Natural killer cell treated with Interleukin-12 subunit alpha and Interleukin-12 subunit beta and Interleukin-15 and Interleukin-18, amount 100 ng/mL, for 72 hours (primary cell): ENCODE measurements around the gene CAPN2. TPM values are rescaled to one million over a fixed set of nuclear protein-coding genes. Genes with fewer than 3 reads are reported as not detected.
A peak's percentile ranks its signal among the peaks of the same experiment; 100 is the strongest.

Experiments used
- ATAC-seq, 2 donors: fragments of 150-1000 bp; cut with Tn5 transposase in 1 of 2; sonication (Bioruptor Pico), chemical (Tn5 transposase) in 1 of 2; 2 replicates each; pipeline ENCODE4 v1.10.0; 2021
- DNase-seq: peaks from one replicate; pipeline ENCODE4 v3.0.0; 2022; ENCODE audit warnings: low spot score
- H3K27ac Mint-ChIP-seq, 2 donors: 1 replicate in 1 of 2; 2 replicates in 1 of 2; pipeline ENCODE4 v1.8.0; 2022; ENCODE audit warnings: mixed read lengths in 2 of 2, mild to moderate bottlenecking in 1 of 2, moderate library complexity in 1 of 2
- H3K27me3 Mint-ChIP-seq, 2 donors: 1 replicate in 1 of 2; 2 replicates in 1 of 2; pipeline ENCODE4 v1.8.0; 2022; ENCODE audit warnings: mixed read lengths in 2 of 2
- H3K36me3 Mint-ChIP-seq: one replicate; pipeline ENCODE4 v1.8.0; 2022; ENCODE audit warnings: mixed read lengths
- H3K4me1 Mint-ChIP-seq, 2 donors: 1 replicate in 1 of 2; 2 replicates in 1 of 2; pipeline ENCODE4 v1.8.0; 2022; ENCODE audit warnings: low read depth in 2 of 2, mixed read lengths in 2 of 2, mild to moderate bottlenecking in 1 of 2
- H3K4me3 Mint-ChIP-seq: one replicate; pipeline ENCODE4 v1.8.0; 2022; ENCODE audit warnings: mixed read lengths
- H3K9me3 Mint-ChIP-seq: 2 replicates; pipeline ENCODE4 v1.8.0; 2022; ENCODE audit warnings: mixed read lengths
- total RNA-seq, 2 donors: library from RNA; stranded (reverse); gene quantifications; one replicate each; pipeline ENCODE4 v1.2.3, GENCODE V29; 2022

The CAPN2 gene
- total RNA-seq, 2 donors from 2014 or later = 29.2 to 39.1 TPM

DNA sequence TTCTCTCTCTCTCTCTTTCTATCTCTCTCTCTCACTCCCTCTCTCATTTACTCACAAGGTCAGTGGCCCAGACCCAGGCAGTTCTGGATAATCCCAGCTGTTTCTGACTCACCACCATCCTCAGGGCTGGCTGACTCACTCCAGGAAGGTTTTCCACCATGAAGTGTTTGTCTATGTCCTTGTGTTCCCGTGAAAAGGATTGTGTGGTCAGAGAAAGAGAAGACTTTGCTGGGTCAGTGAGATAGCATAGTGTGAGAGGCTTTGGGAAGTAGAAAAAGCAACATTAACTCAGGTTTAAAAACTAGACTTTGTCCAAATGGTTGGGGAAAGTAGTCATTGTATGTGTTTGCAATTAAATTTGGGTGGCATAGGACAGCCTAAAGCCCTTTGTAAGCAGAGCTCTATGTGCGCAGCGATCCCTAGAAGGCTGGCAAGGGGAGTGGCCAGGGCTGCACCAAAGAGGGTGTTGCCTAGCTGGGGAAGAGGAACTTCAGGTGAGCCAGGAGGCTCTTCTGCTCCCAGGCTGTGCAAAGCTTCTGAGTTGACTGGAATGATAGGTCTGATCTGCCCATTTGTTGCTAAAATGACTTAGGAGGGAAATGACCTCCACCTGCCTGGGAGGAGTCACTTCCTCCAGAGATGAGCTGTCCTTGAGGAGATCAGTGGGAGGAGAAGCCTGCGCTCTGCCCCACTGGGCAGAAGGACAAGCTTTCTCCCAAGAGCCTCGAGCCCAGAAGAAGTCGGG, 4.9 kb upstream of the CAPN2 start:
- Mint-ChIP-seq H3K27ac (no peak overlapping the region), H3K4me3 (no peak overlapping the region)
- no peak for ATAC-seq

DNA sequence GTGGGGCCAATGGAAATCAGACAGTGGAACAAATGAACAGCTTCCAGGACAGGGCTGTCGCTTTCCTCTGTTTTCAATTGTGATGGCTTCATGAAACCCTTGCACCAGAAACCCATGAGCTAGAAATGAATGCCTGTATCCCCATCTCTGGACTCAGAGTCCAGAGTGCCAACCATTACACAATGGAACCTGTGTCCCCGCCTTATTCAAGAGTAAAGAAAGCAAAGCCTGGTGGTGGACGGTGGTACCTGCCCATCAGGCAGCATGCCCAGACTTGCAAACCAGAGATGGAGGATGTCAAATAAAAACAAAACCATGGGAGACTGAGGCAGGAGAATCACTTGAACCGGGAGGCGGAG, 4.4 kb upstream of the CAPN2 start:
- H3K36me3 Mint-ChIP-seq = no peaks in the 10 kb centered on the region
- no peak for DNase-seq
- no peak overlapping the region for H3K27ac Mint-ChIP-seq
- H3K4me1 Mint-ChIP-seq = peaks cover 11 to 23% of the 10 kb centered on the region in 2 donors
- no peaks in the 10 kb centered on the region for H3K27me3 Mint-ChIP-seq
- H3K9me3 Mint-ChIP-seq = no peaks in the 10 kb centered on the region
- no peak for ATAC-seq
- no peak overlapping the region for H3K4me3 Mint-ChIP-seq

More for the DNA sequence above, 4.9 kb upstream of the CAPN2 start:
- H3K9me3 Mint-ChIP-seq = no peaks in the 10 kb centered on the region
- DNase-seq = no peak
- no peaks in the 10 kb centered on the region for H3K27me3 Mint-ChIP-seq
- H3K36me3 Mint-ChIP-seq = no peaks in the 10 kb centered on the region
- H3K4me1 Mint-ChIP-seq = peaks cover 12 to 22% of the 10 kb centered on the region in 2 donors

DNA sequence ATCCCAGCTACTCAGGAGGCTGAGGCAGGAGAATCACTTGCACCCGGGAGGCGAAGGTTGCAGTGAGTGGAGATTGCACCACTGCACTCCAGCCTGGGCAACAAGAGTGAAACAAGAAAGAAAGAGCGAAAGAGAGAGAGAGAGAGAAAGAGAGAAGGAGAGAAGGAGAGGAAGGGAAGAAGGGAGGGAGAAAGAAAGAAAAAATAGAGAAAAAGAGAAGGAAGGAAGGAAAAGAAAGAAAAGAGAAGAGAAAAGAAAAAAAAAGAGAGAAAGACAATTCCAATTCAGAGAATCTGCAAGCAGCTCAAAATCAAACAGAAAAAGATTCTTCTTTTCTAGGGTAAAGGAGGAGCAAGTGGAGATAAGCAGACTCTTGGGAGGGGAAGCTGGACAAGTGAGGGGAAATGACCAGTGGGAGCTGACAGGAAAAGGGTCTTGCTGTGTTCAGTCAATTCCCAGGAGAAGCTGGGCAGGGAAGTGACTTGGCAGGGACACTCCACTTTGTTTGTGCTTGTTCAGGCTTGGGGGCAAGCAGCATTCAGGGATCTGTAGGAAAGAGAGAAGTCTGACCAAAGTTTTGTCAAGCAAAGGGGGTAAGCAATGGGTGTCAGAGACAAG, 3.6 kb upstream of the CAPN2 start:
- no peaks in the 10 kb centered on the region for H3K36me3 Mint-ChIP-seq
- no peak overlapping the region for H3K4me3 Mint-ChIP-seq
- H3K4me1 Mint-ChIP-seq = peaks cover 18 to 30% of the 10 kb centered on the region in 2 donors

DNA sequence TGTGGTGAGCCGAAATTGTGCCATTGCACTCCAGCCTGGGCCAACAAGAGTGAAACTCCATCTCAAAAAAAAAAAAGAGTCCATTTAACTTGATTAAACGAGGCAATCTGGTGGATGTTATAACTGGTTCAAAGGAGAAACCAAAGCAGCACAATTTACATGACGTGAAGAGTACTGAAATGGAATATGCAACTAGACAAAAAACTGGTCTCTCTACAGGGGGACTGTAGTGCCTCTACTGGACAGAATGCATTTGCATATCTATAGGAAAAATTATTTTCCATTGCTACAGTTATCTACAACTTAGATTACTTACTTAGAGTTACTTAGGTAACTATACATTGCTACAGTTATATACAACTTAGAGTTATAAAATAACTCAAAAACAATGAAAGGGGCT, 2.7 kb upstream of the CAPN2 start:
- H3K9me3 Mint-ChIP-seq = no peaks in the 10 kb centered on the region
- ATAC-seq = no peak

More for the DNA sequence above, 3.6 kb upstream of the CAPN2 start:
- H3K27ac Mint-ChIP-seq = no peak overlapping the region
- H3K27me3 Mint-ChIP-seq = no peaks in the 10 kb centered on the region
- no peaks in the 10 kb centered on the region for H3K9me3 Mint-ChIP-seq
- DNase-seq (no peak), ATAC-seq (no peak)

DNA sequence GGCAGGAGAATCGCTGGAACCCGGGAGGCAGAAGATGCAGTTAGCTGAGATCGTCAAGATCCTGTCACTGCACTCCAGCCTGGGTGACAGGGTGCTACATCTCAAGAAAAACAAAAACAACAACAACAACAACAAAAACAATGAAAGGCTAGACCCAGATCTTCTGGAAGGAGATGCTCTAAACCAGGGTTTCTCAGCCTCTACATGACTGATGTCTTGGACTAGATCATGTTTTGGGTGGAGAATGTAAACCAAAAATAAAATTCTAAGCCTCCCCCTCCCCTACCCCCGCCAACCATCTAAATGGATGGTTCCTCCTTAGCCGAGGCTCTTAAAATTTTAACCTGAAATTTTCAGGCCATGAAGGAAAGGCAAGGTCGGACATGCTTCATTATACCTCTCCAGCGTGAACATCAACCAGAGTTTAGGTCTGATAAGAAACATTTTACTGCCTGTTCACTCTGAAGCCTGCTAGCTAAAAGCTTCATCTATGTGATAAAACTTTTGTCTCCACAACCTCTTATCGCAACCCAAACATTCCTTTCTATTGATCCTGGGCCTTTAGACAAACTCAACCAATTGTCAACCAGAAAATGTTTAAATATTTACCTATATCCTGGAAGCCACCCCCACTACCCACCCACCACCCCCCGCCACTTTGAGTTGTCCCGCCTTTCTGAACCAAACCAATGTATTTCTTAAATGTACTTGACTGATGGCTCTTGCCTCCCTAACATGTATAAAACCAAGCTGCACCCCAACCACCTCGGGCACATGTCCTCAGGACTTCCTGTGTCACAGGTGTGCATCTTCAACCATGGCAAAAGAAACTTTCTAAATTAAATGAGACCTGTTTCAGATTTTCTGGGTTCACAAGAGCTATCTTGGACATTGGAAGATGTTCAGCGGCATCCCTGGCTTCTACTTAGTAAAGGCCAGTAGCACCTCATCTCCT, 1.9 kb upstream of the CAPN2 start:
- Mint-ChIP-seq H3K36me3 (no peaks in the 10 kb centered on the region), H3K9me3 (no peaks in the 10 kb centered on the region), H3K27ac (no peak overlapping the region), H3K27me3 (no peaks in the 10 kb centered on the region), H3K4me3 (no peak overlapping the region), H3K4me1 (peaks cover 28 to 34% of the 10 kb centered on the region in 2 donors)
- no peak for DNase-seq
- no peak for ATAC-seq

More for the DNA sequence above, 2.7 kb upstream of the CAPN2 start:
- Mint-ChIP-seq H3K27ac (no peak overlapping the region), H3K4me3 (no peak overlapping the region), H3K36me3 (no peaks in the 10 kb centered on the region), H3K4me1 (peaks cover 26 to 33% of the 10 kb centered on the region in 2 donors), H3K27me3 (no peaks in the 10 kb centered on the region)
- no peak for DNase-seq

DNA sequence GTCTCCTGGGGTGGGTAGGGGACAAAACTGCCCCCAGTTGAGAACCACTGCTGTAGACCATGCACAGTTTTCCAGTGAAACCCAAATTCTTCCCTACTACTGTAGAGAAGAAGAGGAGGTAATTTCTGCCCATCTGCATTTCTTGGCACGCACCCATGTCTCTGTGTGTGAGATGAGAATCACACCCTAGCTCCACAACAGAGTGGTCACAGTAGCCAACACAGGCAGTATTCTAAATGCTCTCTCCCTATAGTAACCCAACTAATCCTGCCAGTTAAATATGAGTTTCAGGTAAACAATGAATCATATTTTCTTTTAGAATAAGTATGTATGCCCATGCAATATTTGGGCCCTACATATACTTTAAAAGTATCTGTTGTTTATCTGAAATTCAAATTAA, 1.2 kb upstream of the CAPN2 start:
- H3K4me1 Mint-ChIP-seq = peaks cover 33 to 37% of the 10 kb centered on the region in 2 donors
- H3K27me3 Mint-ChIP-seq = no peaks in the 10 kb centered on the region
- H3K27ac Mint-ChIP-seq = no peak overlapping the region
- H3K4me3 Mint-ChIP-seq = no peak overlapping the region
- DNase-seq (no peak), ATAC-seq (no peak)
- no peaks in the 10 kb centered on the region for H3K9me3 Mint-ChIP-seq
- H3K36me3 Mint-ChIP-seq = no peaks in the 10 kb centered on the region

DNA sequence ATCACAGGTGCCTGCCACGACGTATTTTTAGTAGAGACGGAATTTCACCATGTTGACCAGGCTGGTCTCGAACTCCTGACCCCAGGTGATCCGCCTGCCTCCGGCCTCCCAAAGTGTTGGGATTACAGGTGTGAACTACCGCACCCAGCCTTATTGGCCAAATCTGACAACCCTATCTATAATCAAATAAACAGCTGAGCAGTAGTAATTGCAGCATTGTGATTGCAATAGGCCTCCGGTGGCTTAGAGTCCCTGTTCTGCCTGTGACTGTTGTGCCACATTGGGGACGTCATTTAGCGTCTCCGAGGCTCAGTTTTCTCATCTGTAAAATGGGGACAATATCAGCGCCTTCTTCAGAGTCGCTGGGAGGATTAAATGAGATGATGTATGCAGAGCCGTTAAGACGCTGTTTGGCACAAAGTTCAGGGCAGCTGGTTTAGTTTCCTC, 569 bp upstream of the CAPN2 start:
- Mint-ChIP-seq H3K36me3 (no peaks in the 10 kb centered on the region), H3K9me3 (no peaks in the 10 kb centered on the region), H3K4me3 (peak overlapping the region; percentile 18), H3K27ac (no peak overlapping the region), H3K4me1 (peaks cover 39 to 43% of the 10 kb centered on the region in 2 donors), H3K27me3 (no peaks in the 10 kb centered on the region)
- ATAC-seq (no peak), DNase-seq (no peak)

DNA sequence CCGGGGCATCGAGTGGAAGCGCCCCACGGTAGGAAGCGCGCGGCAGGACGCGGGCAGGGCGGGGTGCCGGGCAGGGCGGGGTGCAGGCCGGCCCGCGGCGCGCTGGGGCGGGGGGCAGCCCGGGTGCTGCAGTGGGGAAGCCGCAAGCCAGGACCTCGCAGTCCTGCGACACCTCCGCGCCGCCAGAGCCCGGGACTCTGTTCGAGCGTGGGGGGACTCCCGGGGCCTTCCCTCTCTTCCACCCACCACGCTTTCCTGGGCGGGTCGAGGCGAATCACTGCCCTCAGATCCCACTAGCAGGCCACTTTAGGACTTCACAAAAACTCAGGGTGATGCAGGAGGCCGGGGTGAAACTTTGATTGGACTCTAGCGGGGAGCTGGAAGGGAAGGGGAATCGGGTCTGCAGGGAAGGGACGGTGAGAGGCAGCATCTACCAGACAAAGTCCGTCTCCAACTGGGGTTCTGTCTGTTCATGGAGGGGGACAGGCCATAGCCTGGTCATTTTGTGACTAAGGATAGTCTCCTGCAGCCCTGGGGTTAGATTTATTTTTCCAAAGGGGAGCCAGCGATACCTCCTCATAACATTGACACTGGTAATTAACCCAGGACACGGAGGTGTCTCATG, 623 bp downstream of the CAPN2 start:
- H3K36me3 Mint-ChIP-seq = no peaks in the 10 kb centered on the region
- H3K4me1 Mint-ChIP-seq = peaks cover 48 to 50% of the 10 kb centered on the region in 2 donors
- H3K27me3 Mint-ChIP-seq = no peaks in the 10 kb centered on the region
- peak overlapping the region; percentile 56 to 87 for H3K27ac Mint-ChIP-seq
- H3K4me3 Mint-ChIP-seq = peak overlapping the region; percentile 74
- DNase-seq = peak; percentile 89
- no peaks in the 10 kb centered on the region for H3K9me3 Mint-ChIP-seq
- peak; percentile 72 to 85 for ATAC-seq

DNA sequence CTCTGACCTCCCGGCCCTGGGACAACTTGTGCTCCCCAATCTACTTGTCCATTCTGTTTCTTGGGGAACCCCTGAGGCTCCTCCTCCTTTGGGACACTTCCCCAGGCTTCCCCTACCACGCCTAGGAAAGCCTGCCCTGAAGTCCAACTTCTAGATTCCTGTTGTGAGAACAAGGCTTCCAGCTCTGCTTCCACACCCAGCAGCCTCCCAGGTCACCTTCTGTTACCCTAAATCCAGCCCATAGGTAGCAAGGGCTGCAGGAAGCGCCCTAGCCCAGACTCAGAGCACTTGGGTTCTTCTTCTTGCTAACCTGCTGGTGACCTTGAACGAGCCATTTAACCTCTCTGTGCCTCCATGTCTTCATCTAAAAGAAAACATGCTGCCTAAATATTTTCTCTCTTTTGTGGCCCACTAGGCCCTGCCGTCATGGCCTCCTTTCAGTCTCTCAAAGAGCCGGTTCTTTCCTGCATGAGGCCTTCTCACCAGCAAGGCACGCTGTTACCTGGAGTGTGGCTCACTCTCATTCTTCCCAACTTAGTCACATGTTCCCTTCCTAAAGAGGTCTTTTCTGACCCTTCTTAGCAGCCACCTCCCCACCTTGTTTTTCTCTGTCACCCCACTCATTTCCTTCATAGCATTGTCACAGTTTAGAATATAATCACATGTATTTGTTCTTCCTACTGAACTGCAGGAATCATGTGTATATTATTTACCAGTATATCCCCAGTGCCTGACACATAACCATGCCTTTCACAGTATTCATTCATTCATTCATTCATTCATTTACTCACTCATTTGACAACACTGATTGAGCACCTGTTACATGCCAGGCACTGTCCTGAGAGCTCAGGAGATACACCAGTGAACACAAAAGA, 1.4 kb downstream of the CAPN2 start:
- H3K27me3 Mint-ChIP-seq = no peaks in the 10 kb centered on the region
- H3K27ac Mint-ChIP-seq = peak overlapping the region; percentile 56 to 87
- H3K4me3 Mint-ChIP-seq = peak overlapping the region; percentile 74
- H3K36me3 Mint-ChIP-seq = no peaks in the 10 kb centered on the region
- H3K9me3 Mint-ChIP-seq = no peaks in the 10 kb centered on the region
- DNase-seq (no peak), ATAC-seq (no peak)
- peaks cover 48 to 51% of the 10 kb centered on the region in 2 donors for H3K4me1 Mint-ChIP-seq

DNA sequence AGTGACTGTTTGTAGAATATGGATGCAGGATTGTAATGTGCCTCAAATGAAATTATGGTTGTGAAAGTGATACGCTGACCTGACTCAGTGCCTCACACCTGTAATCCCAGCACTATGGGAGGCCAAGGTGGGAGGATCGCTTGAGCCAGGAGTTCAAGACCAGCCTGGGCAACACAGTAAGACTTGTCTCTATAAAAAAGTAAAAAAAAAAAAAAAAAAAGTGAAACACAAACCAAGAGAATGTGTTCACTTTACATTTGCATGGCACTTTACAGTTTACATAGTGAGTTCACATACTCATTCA, 2.0 kb downstream of the CAPN2 start:
- DNase-seq (no peak), ATAC-seq (no peak)
- Mint-ChIP-seq H3K9me3 (no peaks in the 10 kb centered on the region), H3K4me1 (peaks cover 48 to 50% of the 10 kb centered on the region in 2 donors), H3K4me3 (peak overlapping the region; percentile 86), H3K36me3 (no peaks in the 10 kb centered on the region), H3K27ac (peak overlapping the region; percentile 56 to 87), H3K27me3 (no peaks in the 10 kb centered on the region)

DNA sequence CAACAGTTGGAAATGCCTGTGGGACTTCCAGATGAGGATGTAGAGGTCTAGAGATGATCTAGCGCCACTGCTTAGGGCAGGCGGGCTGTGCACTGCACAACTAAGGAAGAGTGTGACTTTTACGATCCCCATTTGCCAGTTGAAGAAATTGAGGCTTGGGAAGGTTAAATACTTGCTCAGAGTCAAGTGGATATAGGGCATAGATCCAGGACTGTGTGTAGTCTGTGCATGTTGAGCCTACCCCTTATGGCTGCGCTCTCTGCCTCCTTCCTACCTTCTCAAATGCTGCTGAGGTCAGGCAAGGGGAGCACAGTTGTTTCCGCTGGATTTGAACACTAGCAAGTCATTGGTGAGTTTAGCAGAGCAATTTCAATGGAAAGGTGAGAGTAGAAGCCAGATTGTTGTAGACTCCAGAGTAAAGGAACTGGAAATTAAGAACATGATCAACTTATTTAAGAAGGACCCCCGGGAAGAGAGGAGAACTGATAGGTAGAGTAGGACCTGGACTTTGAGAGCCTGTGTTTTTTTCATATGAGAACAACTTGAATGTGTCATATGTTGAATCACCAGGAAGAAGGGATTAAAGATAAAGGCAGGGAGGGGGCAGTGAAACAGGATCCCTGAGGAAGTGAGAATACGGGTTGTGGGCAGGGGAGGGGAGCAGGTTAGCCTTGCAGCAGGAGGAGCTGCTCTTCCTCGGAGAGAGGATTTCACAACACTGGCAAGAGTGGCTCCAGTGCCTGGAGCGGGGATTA, 2.7 kb downstream of the CAPN2 start:
- H3K9me3 Mint-ChIP-seq = no peaks in the 10 kb centered on the region
- no peak for ATAC-seq
- no peaks in the 10 kb centered on the region for H3K36me3 Mint-ChIP-seq
- DNase-seq = no peak
- H3K4me1 Mint-ChIP-seq = peaks cover 48 to 50% of the 10 kb centered on the region in 2 donors
- peak overlapping the region; percentile 86 for H3K4me3 Mint-ChIP-seq
- peak overlapping the region; percentile 85 to 87 for H3K27ac Mint-ChIP-seq
- H3K27me3 Mint-ChIP-seq = no peaks in the 10 kb centered on the region

DNA sequence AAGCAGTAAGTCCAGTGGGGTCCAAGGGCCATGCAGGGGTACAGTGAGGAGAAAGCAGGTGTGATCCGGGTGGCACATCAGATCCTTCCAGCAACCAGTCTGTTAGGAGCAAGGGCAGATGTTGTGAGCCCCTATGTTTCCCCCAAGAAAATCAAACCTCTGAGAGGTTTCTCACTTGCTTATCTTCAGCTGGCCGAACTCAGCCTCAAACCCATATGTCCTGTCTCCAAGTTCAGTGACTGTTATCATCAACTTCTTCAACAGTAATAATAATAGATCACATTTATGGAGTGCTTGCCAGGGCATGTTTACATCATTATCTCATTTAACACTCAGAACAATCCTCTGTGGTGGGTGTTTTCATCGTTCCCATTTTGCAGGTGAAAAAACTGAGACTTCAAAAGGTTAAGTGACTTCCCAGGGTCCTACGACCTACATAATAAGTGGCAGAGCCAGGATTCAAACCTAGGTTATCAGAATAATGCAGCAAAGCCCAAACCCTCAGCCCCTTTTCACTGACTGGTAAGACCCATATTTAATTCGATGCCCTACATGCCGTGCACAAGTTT, 3.3 kb downstream of the CAPN2 start:
- peaks cover 52 to 53% of the 10 kb centered on the region in 2 donors for H3K4me1 Mint-ChIP-seq
- no peaks in the 10 kb centered on the region for H3K27me3 Mint-ChIP-seq
- H3K9me3 Mint-ChIP-seq = no peaks in the 10 kb centered on the region
- DNase-seq = no peak
- H3K27ac Mint-ChIP-seq = peak overlapping the region; percentile 85 to 87
- peaks cover 1% of the 10 kb centered on the region for H3K36me3 Mint-ChIP-seq
- peak overlapping the region; percentile 86 for H3K4me3 Mint-ChIP-seq
- no peak for ATAC-seq
